GM13977 (cell line): ENCODE results near the gene MYLK4.

ENCODE experiments used
- DNase-seq: peaks from one replicate; pipeline ENCODE4 v3.0.0; 2012; ENCODE audit warnings: low spot score
- in situ Hi-C: fragments of 300-500 bp; cut with MboI; formaldehyde crosslinking; loops from one replicate; pipeline ENCODE4 v1.12.0; 2022; ENCODE audit warnings: low sequenced_read_pairs, low pct_unique_long_range_greater_than_20kb, mixed read lengths, inconsistent platforms; ENCODE audit not compliant: unreplicated experiment
- TF ChIP-seq, protein P1 (sequence below): IDR thresholded peaks from 2 replicates; pipeline ENCODE4 v1.5.1; 2012; ENCODE audit warnings: mild to moderate bottlenecking, control low read depth; ENCODE audit not compliant: insufficient read depth; ENCODE audit errors: extremely low read depth, missing control alignments

MYLK4 gene

GRCh38 chr6:2745246-2745645 lies 5.5 kb downstream of the MYLK4 start:
- no peak for DNase-seq
- TF ChIP-seq, protein P1, sequence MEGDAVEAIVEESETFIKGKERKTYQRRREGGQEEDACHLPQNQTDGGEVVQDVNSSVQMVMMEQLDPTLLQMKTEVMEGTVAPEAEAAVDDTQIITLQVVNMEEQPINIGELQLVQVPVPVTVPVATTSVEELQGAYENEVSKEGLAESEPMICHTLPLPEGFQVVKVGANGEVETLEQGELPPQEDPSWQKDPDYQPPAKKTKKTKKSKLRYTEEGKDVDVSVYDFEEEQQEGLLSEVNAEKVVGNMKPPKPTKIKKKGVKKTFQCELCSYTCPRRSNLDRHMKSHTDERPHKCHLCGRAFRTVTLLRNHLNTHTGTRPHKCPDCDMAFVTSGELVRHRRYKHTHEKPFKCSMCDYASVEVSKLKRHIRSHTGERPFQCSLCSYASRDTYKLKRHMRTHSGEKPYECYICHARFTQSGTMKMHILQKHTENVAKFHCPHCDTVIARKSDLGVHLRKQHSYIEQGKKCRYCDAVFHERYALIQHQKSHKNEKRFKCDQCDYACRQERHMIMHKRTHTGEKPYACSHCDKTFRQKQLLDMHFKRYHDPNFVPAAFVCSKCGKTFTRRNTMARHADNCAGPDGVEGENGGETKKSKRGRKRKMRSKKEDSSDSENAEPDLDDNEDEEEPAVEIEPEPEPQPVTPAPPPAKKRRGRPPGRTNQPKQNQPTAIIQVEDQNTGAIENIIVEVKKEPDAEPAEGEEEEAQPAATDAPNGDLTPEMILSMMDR, result no peak
- in situ Hi-C loops, result no loop called here

DNA sequence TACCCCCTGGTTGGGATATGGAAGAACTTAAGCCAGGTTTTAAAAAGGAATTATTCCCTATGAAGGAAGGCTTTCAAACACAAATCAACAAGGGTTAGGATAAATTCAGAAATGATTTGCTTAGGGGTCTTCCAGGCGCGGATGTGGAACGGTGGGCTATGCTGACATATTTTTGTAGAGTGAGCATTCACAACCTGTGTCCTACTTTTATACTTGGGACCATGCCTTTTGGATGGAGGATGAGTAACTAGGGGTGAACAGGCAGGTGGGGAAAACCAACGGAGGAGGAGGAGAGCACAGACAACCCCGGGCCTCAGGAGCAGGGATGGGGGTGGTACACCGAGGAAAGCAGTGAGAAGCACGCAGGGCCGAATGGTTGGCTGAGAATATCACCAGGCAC lies 5.9 kb downstream of the MYLK4 start:
- TF ChIP-seq, protein P1, result no peak
- no peak for DNase-seq
- in situ Hi-C loops, result no loop called here

DNA sequence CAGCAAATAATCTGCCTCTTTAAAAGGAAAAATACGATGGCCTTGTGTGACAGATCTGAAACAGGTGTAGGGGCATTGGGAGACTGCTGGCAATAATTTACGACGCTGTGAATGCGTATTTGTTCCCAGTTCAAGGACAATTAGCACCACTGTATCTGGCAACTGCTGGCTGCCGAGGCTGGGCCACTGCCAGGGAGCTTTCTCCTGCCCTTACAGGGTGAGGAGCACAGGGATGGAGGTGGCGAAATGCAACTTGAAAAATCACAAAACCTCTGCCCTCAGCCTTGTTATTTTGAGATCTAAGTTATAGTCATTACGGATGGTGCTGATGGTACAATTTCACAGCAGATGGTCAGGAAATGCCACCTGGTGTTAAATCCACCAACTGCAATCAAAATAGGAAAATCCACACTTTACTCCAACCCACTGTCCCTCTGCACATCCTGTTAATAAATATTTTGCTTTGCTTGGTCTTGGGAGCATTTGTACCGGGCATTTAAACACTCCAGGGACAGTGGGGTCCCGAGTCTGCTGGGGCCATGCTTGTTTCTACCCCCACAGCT lies 6.4 kb downstream of the MYLK4 start:
- DNase-seq, result no peak
- TF ChIP-seq, protein P1, result no peak
- in situ Hi-C loops, result no loop called here

GRCh38 chr6:2743280-2744208 lies 7.2 kb downstream of the MYLK4 start:
- TF ChIP-seq, protein P1, result no peak
- no peak for DNase-seq
- in situ Hi-C loops, result no loop called here

- in situ Hi-C loops, result no loop called here
- TF ChIP-seq, protein P1, result no peak
Observed at GRCh38 chr6:2741756-2742155, 9.0 kb downstream of the MYLK4 start.

GRCh38 chr6:2740581-2740980 lies 10.1 kb downstream of the MYLK4 start:
- no peak for DNase-seq
- in situ Hi-C loops, result no loop called here
- TF ChIP-seq, protein P1, result no peak

More at GRCh38 chr6:2741756-2742155, 9.0 kb downstream of the MYLK4 start:
- DNase-seq, result no peak
